ENCODE data around the gene C11orf42.
A peak's percentile ranks its signal among the peaks of the same experiment; 100 is the strongest.

The C11orf42 gene

DNA sequence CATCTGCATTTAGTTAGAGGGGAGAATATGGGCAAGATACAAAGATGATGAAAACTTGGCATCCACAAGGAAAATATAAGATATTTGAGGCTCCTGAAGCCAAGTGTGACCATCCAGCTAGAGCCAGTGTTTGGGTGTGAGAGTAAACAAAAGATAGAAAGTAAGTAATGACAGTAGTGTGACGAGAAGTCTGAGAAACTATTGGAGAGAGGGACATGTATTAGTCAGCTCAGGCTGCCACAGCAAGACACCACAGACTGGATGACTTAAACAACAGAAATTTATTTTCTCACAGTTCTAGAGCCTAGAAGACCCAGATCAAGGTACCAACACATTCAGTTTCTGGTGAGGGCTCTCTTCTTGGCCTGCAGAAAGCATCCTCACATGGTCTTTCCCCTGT is 47.8 kb downstream of the C11orf42 start:
- DNase-seq (ENCODE audit: extremely low spot score): no peak
- CTCF ChIA-PET: interaction anchor here (1.1 to 1.5 kb wide), 2 partner anchors 62 to 101 kb away, joined by 4 to 6 read pairs; no protein-coding TSS in a partner anchor
- POLR2A ChIA-PET: no interaction called here
- no peak for TF ChIP-seq SP1 (IDR thresholded peaks at IDR 0.05)
- TF ChIP-seq ARNT (IDR thresholded peaks at IDR 0.05): no peak
- no peak for TF ChIP-seq FOXM1 (IDR thresholded peaks at IDR 0.05; ENCODE audit: borderline replicate concordance)
- no peak for TF ChIP-seq HDGF (IDR thresholded peaks at IDR 0.05; ENCODE audit: borderline replicate concordance)
- TF ChIP-seq CTBP1 (IDR thresholded peaks at IDR 0.05; ENCODE audit: borderline replicate concordance): no peak
- TF ChIP-seq TARDBP (IDR thresholded peaks at IDR 0.05): no peak
- TF ChIP-seq NFRKB (IDR thresholded peaks at IDR 0.05): no peak

DNA sequence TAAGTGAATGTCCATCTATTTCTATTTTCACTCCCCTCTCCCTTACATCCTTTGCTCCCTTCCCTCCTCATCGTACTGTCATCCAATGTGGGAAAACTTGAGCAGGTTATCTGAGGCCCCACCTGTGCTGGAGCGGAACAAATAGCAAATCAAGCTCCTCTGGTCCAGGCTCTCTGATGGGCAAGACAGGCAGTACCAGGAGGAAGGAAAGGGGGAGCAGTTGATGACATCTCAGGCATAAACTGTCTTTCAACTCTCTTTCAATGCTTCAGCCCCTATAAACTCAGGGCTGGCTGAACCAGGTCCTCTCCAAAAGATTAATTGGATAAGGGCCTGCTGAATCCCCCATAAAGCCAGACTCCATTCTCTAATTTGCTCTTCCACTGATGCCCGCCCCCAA is 52.8 kb downstream of the C11orf42 start:
- POLR2A ChIA-PET: interaction anchor here (4.6 kb wide), 1 partner anchor 23 kb away, joined by 18 read pairs; the partner anchor contains the start of gene FHIP1B
- no peak for TF ChIP-seq ELF4 (IDR thresholded peaks at IDR 0.05)
- no peak for TF ChIP-seq LEF1 (IDR thresholded peaks at IDR 0.05; ENCODE audit: borderline replicate concordance)
- no peak for TF ChIP-seq FOXM1 (IDR thresholded peaks at IDR 0.05; ENCODE audit: borderline replicate concordance)
- no peak for TF ChIP-seq TARDBP (IDR thresholded peaks at IDR 0.05)
- no peak for TF ChIP-seq BHLHE40 (IDR thresholded peaks at IDR 0.05; ENCODE audit: borderline replicate concordance)
- no peak for TF ChIP-seq FOXK2 (IDR thresholded peaks at IDR 0.05)
- TF ChIP-seq NFRKB (IDR thresholded peaks at IDR 0.05): no peak
- no peak for TF ChIP-seq ARNT (IDR thresholded peaks at IDR 0.05)
- TF ChIP-seq L3MBTL2 (conservative IDR thresholded peaks at IDR 0.05): no peak
- TF ChIP-seq, protein P1, sequence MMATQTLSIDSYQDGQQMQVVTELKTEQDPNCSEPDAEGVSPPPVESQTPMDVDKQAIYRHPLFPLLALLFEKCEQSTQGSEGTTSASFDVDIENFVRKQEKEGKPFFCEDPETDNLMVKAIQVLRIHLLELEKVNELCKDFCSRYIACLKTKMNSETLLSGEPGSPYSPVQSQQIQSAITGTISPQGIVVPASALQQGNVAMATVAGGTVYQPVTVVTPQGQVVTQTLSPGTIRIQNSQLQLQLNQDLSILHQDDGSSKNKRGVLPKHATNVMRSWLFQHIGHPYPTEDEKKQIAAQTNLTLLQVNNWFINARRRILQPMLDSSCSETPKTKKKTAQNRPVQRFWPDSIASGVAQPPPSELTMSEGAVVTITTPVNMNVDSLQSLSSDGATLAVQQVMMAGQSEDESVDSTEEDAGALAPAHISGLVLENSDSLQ (IDR thresholded peaks at IDR 0.05): no peak
- TF ChIP-seq FOXA1 (IDR thresholded peaks at IDR 0.05): no peak
- TF ChIP-seq HDGF (IDR thresholded peaks at IDR 0.05; ENCODE audit: borderline replicate concordance): no peak
- TF ChIP-seq CTBP1 (IDR thresholded peaks at IDR 0.05; ENCODE audit: borderline replicate concordance): no peak
- no peak for TF ChIP-seq ZNF384 (IDR thresholded peaks at IDR 0.05)
- TF ChIP-seq SUZ12 (IDR thresholded peaks at IDR 0.05): no peak
- TF ChIP-seq SP1 (IDR thresholded peaks at IDR 0.05): no peak
- CTCF ChIA-PET: interaction anchor here (0.5 to 1.5 kb wide), 4 partner anchors 9 to 105 kb away, joined by 3 to 6 read pairs (median 3); no protein-coding TSS in a partner anchor
- DNase-seq (ENCODE audit: extremely low spot score): no peak

DNA sequence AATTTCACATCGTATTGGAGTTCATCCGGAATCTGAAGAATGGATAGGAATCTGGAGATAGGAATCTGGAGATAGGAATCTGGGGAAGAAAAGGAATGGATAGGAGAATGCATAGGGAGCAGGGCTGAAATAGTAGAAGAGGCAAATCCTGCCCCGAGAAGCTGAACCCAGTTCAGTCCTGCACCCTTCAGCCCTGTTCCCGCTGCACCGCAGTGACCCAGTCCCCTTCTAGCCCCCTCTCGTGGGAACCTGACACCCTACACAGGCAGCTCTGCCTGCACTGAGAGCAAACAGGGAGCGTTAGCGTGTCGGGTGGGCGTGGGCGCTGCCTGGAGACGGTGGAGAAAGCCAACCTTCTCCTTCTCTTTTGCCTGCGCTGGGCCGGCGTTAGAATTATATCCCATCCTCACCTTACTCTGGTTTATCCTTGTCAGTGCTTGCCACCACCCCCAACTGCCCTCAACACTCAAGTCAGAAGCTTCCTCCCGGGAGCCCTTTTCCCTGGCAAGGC is 53.3 kb downstream of the C11orf42 start:
- TF ChIP-seq FOXK2 (IDR thresholded peaks at IDR 0.05) (no peak), LEF1 (IDR thresholded peaks at IDR 0.05; ENCODE audit: borderline replicate concordance) (no peak)
- peak; percentile 14 for DNase-seq (ENCODE audit: extremely low spot score)
- POLR2A ChIA-PET: interaction anchor here (4.6 kb wide), 1 partner anchor 23 kb away, joined by 18 read pairs; the partner anchor contains the start of gene FHIP1B
- CTCF ChIA-PET: interaction anchor here (0.5 to 1.8 kb wide), 5 partner anchors 9 to 104 kb away, joined by 3 to 6 read pairs (median 3); no protein-coding TSS in a partner anchor

DNA sequence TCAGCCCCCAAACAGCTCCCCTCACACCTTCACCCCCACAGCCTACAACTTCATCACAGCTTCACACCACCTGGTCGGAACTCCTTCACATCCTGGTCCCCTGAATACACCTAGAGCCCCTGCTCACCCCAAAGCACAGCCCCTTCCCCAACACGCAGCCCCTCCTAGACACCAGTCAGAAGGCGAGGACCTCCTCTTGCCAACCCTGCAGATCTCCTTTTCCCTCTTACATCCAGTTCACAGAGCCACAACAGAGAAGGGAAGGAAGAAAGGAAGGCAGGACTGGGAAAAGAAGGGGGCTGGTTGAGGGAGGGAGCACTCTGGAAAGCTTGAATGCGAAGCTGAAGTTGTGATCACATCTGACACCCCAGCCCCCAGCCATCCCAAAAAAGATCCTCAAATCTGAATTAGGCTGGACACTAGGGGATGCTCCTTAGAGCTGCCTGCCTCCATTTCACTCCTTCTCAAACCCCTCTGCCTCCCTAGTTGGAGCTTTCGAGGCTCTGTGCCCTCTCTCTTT is 54.9 kb downstream of the C11orf42 start:
- DNase-seq (ENCODE audit: extremely low spot score): no peak
- ChIA-PET POLR2A (interaction anchor here (1.6 to 4.6 kb wide), 2 partner anchors 9 to 25 kb away, joined by 4 to 18 read pairs; partner anchors contain the start of gene FHIP1B), CTCF (interaction anchor here (0.9 to 1.8 kb wide), 2 partner anchors 9 to 103 kb away, joined by 4 to 5 read pairs; no protein-coding TSS in a partner anchor)
- TF ChIP-seq FOXM1 (IDR thresholded peaks at IDR 0.05; ENCODE audit: borderline replicate concordance) (no peak), ARNT (IDR thresholded peaks at IDR 0.05) (no peak), CTBP1 (IDR thresholded peaks at IDR 0.05; ENCODE audit: borderline replicate concordance) (no peak), TARDBP (IDR thresholded peaks at IDR 0.05) (no peak), FOXK2 (IDR thresholded peaks at IDR 0.05) (no peak), ZNF384 (IDR thresholded peaks at IDR 0.05) (no peak), NFRKB (IDR thresholded peaks at IDR 0.05) (no peak), BHLHE40 (IDR thresholded peaks at IDR 0.05; ENCODE audit: borderline replicate concordance) (no peak), FOXA1 (IDR thresholded peaks at IDR 0.05) (no peak), HDGF (IDR thresholded peaks at IDR 0.05; ENCODE audit: borderline replicate concordance) (no peak), LEF1 (IDR thresholded peaks at IDR 0.05; ENCODE audit: borderline replicate concordance) (no peak), SUZ12 (IDR thresholded peaks at IDR 0.05) (no peak)
